ENCODE results near the gene PERCC1.
A peak's percentile ranks its signal among the peaks of the same experiment; 100 is the strongest.

PERCC1 gene
- 0.13 to 0.31 reads per million in 2 donors for total RNA-seq

GRCh38 chr16:1430759-1431496 lies at the start of gene PERCC1:
PERCC1 (plus strand) TSS chr16:1431078; CDS start chr16:1432594, 1,516 bp downstream.
- no peak for DNase-seq

DNA sequence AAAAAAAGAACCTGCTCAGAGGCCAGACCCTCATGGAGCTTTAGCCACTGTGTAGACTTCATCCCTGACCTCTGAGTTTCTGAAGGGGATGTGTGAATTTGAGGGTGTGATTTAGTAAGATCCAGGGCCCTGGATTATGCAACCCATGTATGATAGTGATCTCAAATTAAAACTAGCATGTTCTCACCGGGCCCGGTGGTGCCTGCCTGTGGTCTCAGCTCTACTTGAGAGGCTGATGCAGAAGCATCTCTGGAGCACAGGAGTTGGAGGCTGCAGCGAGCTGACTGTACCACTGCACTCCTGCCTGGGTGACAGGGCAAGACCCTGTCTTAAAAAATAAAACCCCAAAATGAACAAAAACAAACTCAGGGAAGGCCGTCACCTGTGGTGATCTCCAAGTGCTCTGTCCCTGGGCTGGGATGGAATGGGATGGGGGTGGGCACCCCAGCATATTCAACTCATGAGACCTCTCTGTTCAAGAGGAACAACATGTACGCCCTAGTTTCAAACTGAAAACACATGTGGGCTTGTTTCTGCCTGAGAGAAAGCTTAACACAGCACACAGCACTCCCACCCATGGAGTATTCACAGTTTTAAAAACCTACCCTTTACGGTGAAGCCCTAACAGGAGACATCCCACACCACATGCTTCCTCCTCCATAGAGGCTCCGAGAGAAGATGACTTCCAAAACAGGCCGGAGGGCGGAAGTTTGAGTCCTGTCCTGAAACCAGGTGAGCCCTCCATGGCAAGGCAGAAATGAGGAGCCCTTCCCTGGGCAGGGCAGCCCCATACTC lies 49.1 kb upstream of the PERCC1 start:
- DNase-seq, result no peak

DNA sequence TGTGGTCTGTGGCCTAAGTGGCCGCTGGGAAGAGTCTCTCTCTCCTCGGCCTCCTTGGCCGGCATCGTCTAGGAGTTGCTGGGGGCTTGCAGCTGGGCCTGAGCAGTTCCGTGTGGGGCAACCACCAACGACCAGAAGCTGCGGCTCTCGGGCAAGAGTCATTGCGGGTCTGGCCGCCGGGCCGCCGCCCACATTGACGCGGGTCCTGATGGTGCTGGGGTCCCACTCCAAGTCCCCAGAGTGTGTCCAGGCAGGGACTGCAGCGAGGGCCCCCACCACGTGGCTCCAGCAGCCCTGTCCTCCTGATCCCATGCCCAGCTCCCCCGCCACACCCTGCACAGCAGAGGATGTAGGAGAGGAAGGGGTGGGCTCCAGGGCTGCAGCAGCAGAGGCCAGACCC lies 47.3 kb upstream of the PERCC1 start:
- no peak for DNase-seq

GRCh38 chr16:1385232-1385631 lies 45.6 kb upstream of the PERCC1 start:
- no peak for DNase-seq

DNA sequence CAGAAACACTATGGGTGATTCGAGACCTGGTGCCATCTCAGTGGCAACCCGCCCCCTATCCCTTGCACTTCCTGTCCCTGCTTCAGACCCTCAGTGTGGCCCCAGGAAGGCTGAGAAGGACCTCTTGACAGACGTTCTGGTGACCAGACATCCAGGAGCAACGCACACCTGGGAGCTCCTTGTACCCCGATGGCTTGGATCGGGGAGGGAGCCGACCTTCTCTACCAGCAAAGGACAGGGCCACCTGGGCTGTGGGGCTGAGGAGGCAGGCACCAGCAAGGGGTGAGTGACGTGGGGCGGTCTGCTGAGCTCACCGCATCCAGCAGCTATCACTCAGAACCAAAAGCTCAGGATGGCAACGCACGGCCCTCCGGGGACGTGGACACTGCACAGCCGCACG lies 43.5 kb upstream of the PERCC1 start:
- DNase-seq, result no peak

- DNase-seq, result no peak
Observed at GRCh38 chr16:1389762-1390161, 41.1 kb upstream of the PERCC1 start.

DNA sequence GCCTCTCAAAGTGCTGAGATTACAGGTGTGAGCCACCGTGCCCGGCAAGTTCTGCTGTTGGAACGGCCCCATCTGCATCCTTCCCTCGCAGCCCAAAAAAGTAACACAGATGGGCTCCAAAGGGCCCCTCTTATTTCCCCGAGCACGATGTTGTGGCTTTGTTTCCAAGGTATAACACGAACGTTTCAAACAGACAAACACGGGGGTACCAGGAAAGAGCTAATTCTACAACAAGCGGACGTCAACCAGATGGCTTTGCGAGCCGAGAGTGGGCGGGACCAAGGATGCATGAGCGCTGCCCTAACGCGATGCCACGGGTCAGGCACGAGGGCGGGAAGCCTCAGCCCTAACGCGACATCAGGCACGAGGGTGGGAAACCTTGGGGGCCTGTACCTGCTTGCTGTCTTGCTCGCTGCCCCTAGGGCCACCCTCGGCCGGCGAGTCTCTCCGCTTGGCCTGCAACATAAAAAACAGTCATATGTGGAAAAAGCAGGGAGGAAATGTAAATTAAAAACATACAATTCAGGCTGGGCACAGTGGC lies 40.6 kb upstream of the PERCC1 start:
- DNase-seq, result no peak

DNA sequence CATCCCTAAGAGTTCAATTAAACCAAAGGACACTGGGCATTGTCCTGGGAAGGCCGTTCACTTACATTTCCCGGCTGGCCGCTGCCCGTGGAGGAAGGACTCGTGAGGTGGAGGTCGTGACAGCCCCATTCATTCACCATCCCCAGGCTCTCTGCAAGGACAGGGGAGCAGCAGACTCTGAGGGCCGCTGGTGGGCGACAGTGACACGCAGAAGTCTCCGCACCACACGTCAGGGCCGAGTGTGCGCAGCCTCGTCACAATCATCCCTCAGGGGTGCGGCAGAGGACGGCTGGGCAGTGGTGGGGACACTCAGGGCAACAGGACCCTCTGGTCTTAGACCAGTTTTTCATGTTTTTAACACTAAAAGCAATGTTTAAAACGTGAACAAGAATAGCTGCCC lies 38.1 kb upstream of the PERCC1 start:
- no peak for DNase-seq

- no peak for DNase-seq
Observed at GRCh38 chr16:1393613-1394176, 37.2 kb upstream of the PERCC1 start.

DNA sequence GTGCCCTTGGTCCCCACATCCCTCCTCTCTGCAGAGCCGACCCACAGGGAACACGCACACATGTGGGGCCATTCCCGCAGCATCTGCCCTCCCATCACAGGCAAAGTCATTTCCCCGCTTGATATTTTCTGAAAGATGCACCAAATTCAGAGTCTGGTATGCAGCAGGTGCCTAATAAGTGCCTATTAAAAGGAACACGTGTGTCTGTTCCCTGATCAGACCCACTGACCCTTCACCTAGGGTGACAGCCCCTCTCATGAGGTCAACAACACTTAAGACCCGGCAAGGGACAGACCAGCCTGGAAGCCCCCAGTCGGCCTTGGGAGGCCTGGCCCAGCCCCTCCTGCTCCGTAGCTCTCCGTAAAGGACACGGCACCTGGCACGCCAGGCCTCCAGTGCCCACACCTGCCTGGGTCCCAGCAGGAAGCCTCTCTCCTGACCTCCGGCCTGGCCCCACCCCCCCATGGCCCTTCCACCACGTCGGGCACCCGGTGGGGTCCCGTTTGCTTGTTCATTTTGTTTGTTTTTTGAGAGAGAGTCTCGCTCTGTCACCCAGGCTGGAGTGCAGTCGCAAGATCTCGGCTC lies 36.4 kb upstream of the PERCC1 start:
- no peak for DNase-seq

- DNase-seq, result no peak
Observed at GRCh38 chr16:1395444-1396031, 35.3 kb upstream of the PERCC1 start.

- DNase-seq, result no peak
Observed at GRCh38 chr16:1397779-1398178, 33.1 kb upstream of the PERCC1 start.

- no peak for DNase-seq
Observed at GRCh38 chr16:1398351-1398750, 32.5 kb upstream of the PERCC1 start.

DNA sequence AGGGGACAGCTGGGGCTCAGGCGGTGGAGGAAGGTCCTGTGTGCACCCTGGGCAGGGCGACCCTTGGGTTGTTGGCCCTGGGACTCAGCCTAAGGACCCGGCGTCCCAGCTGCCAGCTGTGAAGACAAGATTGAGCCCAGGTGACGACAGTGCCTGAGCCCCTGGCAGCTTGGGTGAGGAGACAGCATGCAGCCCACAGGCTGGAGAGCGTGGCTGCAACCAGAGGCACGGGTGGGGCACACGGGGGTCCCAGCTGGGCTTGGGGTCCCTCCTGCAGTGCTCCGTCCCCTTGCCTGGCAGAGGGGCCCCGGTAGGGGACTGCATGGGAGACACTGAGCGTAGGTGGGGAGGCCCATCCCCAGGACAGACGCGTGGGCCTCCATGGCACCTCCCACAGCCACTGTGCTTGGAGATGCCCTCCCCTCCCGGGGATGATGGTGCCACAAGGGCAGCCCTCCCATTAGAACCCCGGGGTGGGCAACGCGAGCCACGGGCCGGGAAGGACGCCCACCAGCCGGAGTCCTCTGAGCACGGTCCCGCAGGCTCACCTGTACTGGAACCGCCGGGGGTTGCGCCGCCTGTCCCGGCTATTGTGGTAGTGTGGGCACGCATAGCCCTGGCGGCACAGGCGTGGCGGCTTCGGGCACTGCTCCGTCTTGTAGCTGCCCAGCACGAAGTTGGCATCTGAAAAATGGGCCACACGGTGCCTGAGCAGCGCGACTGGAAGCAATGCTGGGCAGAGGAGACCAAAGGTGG lies 31.9 kb upstream of the PERCC1 start:
- DNase-seq, result no peak

DNA sequence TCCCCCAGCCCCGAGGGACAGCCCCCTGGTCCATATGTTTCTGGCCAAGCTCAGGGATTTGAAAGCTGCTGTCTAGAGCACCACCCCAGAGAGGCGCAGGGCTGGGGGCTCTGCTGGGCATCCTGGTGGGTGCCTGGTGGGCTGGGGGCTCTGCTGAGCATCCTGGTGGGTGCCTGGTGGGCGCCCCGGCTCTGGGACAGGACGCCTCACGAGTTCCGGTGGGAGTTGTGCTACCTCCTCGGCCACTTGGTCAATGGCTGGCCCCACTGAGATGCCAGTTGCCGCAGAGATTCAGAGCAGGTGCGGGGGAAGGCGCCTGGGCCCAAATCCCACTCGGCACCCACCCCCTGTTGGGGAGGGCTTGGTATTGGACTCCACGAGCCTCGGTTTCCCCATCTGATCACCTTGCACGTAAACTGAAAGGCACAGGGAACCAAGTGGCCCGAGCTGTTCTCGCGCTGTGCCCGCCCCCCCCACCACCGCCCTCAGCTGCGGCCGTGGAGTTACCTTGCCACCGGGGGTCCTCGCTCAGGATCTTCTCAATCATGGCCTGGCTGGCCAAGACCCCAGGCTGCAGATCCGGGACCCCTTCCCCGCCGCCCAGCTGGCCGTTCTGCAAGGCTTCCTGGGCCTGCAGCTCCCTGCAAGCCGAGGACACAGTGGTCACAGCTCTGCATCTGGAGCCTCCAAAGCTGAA lies 29.7 kb upstream of the PERCC1 start:
- no peak for DNase-seq

GRCh38 chr16:1401758-1402154 lies 29.1 kb upstream of the PERCC1 start:
- no peak for DNase-seq

- no peak for DNase-seq
Observed at GRCh38 chr16:1403036-1403435, 27.8 kb upstream of the PERCC1 start.

DNA sequence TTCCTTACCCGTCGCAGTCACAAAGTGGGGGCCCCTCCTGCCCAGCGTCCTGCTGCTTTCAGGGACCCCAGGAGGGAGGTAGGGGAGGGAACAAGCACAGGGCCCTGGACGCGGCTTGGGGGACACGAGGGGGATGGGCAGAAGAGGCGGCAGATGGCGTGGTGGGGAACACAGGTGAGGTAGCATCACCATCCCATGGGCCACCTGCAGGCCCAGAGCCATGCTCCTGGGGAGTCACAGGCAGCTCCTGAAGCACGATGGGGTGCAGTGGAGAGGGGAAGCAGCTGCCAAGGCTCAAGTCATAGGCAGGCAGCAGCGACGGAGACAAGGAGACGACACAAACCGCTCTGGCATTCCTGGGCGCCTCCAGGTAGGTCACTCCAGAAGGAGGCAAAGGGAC lies 27.1 kb upstream of the PERCC1 start:
- no peak for DNase-seq

- no peak for DNase-seq
Observed at GRCh38 chr16:1407753-1408152, 23.1 kb upstream of the PERCC1 start.

DNA sequence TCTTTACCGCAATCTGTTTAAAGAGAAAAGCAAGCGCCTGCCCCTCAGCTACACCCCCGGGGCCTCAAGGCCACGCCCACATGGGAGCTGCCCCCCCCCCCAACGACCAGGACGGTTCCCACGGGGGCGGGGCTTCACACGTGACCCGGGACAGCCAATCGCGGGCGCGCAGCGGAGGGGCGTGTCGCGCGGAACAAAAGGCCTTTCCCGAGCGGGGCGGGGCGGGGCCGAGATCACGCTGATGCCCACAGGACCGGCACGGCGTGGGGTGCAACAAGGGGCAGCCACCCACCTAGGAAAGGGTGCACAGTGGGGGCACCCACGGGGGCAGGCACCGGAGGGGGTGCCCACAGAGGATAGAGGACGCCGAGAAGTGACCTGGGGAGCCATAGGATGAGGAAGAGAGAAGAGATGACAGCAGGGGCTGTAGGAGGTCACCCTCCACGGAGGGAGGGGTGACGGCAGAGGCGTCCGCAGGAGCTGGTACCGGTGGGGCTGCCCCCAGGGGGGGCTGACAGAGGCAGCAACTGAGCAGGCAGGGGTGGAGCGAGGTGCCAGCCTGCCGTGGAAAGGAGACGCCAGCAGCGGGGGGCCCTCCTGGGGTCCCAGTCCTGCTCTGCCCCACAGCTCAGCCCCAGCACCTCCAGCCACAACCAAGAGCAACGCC lies 22.6 kb upstream of the PERCC1 start:
- peak; percentile 91 to 97 (median 91) for DNase-seq

DNA sequence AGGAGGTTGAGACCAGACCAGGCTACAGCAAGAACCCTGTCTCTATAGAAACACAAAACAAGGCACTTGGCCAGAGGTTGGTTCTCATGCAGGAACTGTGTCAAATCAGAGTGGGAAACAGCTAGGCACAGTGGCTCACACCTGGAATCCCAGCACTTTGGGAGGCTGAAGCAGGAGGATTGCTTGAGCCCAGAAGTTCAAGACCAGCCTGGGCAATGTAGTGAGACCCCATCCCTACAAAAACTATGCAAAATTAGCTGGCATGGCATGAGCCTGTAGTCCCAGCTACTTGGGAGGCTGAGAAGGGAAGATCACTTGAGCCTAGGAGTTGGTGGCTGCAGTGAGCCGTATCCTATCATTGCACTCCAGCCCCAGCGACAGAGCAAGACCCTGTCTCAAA lies 18.0 kb upstream of the PERCC1 start:
- no peak for DNase-seq

Data from T-helper 2 cell (primary cell).